ENCODE data around the gene KDM6B.

- TF ChIP-seq CTCF (IDR thresholded peaks at IDR 0.05) = no peak
- TF ChIP-seq EP300 (IDR thresholded peaks at IDR 0.05) = no peak
These were observed 41.4 kb upstream of the KDM6B start for GRCh38 chr17:7792611-7793010.
